Central memory CD8-positive, alpha-beta T cell (primary cell): ENCODE data around the gene NDUFA7.
"Not testable (repeated sequence)": the region's sequence is repeated elsewhere in the genome, so short reads cannot be mapped to it uniquely, and the experiment has no call there.

ENCODE experiments used
- ATAC-seq: fragments of 150-1000 bp; cut with Tn5 transposase; replicated peaks from 2 replicates; pipeline ENCODE4 v1.10.0; 2022; ENCODE audit warnings: mild to moderate bottlenecking, moderate FRiP score, moderate number of reproducible peaks; ENCODE audit not compliant: poor library complexity, severe bottlenecking; ENCODE audit errors: extremely low read depth
- DNase-seq, 2 donors: peaks; one replicate each; pipeline ENCODE4 v3.0.0; 2021; ENCODE audit warnings: low spot score in 2 of 2
- H3K27ac Mint-ChIP-seq: one replicate; pipeline ENCODE4 v1.8.0; 2022; ENCODE audit warnings: low read depth, mild to moderate bottlenecking, moderate library complexity, mixed read lengths
- H3K27me3 Mint-ChIP-seq: one replicate; pipeline ENCODE4 v1.8.0; 2022; ENCODE audit warnings: mixed read lengths
- H3K36me3 Mint-ChIP-seq: one replicate; pipeline ENCODE4 v1.8.0; 2022; ENCODE audit warnings: mild to moderate bottlenecking, moderate library complexity, mixed read lengths; ENCODE audit not compliant: insufficient read depth
- H3K4me1 Mint-ChIP-seq: one replicate; pipeline ENCODE4 v1.8.0; 2022; ENCODE audit warnings: mixed read lengths
- H3K4me3 Mint-ChIP-seq: one replicate; pipeline ENCODE4 v1.8.0; 2022; ENCODE audit warnings: mild to moderate bottlenecking, moderate library complexity, mixed read lengths
- H3K9me3 Mint-ChIP-seq: one replicate; pipeline ENCODE4 v1.8.0; 2022; ENCODE audit warnings: mixed read lengths

Gene NDUFA7

DNA sequence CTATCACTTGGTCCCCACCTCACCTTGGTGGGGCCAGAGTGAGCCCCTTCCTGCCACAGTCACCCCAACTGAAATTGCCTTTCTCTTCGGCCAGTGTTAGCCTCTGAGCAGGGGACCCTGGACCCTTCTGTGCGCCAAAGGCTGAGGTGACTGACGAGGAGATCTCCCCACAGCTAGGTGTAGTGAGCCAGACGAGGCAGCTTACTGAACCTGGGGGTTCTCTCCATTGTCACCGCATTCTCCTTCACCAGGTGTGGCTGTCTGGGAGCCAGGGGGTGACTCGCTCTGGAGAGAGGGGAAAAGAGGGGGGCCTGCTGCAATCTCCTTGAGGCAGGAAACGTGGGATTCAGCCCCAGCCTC is 1.4 kb upstream of the NDUFA7 start:
- DNase-seq (no peak), ATAC-seq (no peak)
- peak overlapping the region; percentile 99 for H3K4me3 Mint-ChIP-seq
- peaks cover 31% of the 10 kb centered on the region for H3K36me3 Mint-ChIP-seq
- no peaks in the 10 kb centered on the region for H3K27me3 Mint-ChIP-seq
- no peaks in the 10 kb centered on the region for H3K9me3 Mint-ChIP-seq
- no peak overlapping the region for H3K27ac Mint-ChIP-seq
- H3K4me1 Mint-ChIP-seq = peaks cover 37% of the 10 kb centered on the region

DNA sequence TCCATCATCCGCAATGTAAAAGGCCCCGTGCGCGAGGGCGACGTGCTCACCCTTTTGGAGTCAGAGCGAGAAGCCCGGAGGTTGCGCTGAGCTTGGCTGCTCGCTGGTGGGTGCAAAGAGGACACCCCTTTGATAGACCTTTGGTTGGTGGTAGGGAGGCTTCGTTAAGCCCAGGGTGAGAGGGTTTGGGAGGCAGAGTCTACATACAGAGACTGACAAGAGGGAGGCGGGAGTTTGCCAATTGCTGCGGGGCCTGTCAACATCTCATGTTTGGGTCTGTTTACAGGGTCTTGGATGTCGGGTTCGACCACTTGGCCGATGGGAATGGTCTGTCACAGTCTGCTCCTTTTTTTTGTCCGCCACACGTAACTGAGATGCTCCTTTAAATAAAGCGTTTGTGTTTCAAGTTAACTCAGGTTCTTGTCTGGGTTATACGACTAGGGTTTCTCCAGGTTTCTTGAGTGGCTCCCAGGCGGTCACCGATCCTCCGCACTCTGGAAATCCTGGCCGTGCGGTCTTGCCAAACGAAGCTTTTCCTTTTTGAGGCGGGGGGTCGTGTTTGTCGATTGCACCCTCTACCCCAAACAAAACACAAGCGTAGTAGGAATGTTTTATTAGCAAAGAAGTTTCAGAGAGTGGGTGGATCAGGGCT is 937 bp upstream of the NDUFA7 start:
- DNase-seq = no peak
- peak overlapping the region; percentile 100 for H3K27ac Mint-ChIP-seq
- H3K27me3 Mint-ChIP-seq = no peaks in the 10 kb centered on the region
- H3K36me3 Mint-ChIP-seq = peaks cover 31% of the 10 kb centered on the region
- no peaks in the 10 kb centered on the region for H3K9me3 Mint-ChIP-seq
- peak; percentile 18 for ATAC-seq
- peak overlapping the region; percentile 99 for H3K4me3 Mint-ChIP-seq
- peaks cover 37% of the 10 kb centered on the region for H3K4me1 Mint-ChIP-seq

DNA sequence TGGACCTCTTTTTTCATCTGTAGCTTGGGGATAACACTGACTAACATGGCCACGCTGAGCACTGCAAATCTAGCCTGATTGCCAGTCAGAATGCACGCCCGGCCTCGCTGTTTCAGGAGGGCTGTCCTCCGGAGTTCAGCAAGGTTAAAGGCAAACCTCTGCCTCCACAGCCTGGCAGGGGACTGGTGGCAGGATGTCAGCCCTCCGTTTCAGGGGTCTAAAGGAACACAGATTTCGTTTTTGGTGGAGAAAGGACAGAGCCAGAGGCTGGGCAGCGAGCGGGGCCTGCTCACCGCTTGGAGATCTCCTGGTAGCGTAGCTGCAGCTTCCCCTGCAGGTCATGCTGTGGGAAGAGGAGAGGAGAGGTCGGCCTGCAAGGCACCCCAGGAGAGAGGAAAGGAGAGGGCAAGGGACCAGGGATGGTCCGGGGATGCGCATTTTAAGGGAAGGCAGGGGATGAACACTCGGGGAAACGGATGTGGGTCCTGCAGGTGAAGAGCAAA is 560 bp downstream of the NDUFA7 start:
- peaks cover 37% of the 10 kb centered on the region for H3K4me1 Mint-ChIP-seq
- peak; percentile 4 for ATAC-seq
- DNase-seq = peak in 1 of 2 donors; percentile 19
- no peaks in the 10 kb centered on the region for H3K27me3 Mint-ChIP-seq
- H3K27ac Mint-ChIP-seq = peak overlapping the region; percentile 100
- peaks cover 34% of the 10 kb centered on the region for H3K36me3 Mint-ChIP-seq
- no peaks in the 10 kb centered on the region for H3K9me3 Mint-ChIP-seq
- H3K4me3 Mint-ChIP-seq = peak overlapping the region; percentile 99

DNA sequence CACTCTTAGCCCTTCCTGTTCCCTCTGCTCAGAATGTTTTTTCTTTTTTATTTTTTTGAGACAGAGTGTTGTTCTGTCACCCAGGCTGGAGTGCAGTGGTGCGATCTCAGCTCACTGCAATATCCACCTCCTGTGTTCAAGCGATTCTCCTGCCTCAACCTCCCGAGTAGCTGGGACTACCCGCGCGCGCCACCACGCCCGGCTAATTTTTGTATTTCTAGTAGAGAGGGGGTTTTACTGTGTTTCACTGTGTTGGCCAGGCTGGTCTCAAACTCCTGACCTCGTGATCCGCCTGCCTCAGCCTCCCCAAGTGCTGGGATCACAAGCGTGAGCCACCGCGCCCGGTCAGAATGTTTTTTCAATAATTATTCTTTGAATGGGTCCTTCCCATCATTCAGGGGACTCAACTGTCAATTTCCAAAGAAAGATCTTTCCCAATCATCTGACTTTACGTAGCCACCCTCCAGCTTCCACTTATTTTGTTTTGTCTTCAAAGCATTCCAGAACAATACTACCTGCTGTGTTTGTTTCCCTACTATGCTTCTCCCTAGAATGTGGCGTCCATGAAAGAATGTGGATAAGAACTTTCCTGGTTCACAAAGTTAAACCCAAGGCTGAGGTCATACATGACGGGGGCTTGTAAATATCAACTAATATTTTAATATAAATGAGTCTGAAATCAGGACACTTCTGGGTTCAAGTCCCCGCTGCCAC is 1.2 kb downstream of the NDUFA7 start:
- Mint-ChIP-seq H3K4me1 (peaks cover 37% of the 10 kb centered on the region), H3K9me3 (no peaks in the 10 kb centered on the region), H3K36me3 (peaks cover 38% of the 10 kb centered on the region), H3K27ac (peak overlapping the region; percentile 100), H3K4me3 (peak overlapping the region; percentile 99), H3K27me3 (no peaks in the 10 kb centered on the region)
- DNase-seq (no peak), ATAC-seq (no peak)

DNA sequence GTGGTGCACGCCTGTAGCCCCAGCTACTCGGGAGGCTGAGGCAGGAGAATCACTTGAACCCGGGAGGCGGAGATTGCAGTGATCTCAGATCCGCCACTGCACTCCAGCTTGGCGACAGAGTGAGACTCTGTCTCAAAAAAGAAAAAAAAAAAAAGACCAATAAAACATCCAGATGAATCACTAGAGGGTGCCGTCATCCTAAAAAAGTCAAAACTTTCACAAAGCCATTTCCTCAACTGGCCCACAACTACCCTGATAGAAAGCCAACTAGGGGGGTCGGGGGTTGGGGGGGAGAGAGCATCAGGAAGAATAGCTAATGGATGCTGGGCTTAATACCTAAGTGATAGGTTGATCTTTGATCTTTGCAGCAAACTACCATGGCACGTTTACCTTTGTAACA is 2.3 kb downstream of the NDUFA7 start:
- not testable (repeated sequence) for H3K27ac Mint-ChIP-seq, H3K27me3 Mint-ChIP-seq, H3K4me3 Mint-ChIP-seq, DNase-seq, ATAC-seq, H3K9me3 Mint-ChIP-seq
- peaks cover 42% of the 10 kb centered on the region for H3K36me3 Mint-ChIP-seq
- H3K4me1 Mint-ChIP-seq = peaks cover 37% of the 10 kb centered on the region

DNA sequence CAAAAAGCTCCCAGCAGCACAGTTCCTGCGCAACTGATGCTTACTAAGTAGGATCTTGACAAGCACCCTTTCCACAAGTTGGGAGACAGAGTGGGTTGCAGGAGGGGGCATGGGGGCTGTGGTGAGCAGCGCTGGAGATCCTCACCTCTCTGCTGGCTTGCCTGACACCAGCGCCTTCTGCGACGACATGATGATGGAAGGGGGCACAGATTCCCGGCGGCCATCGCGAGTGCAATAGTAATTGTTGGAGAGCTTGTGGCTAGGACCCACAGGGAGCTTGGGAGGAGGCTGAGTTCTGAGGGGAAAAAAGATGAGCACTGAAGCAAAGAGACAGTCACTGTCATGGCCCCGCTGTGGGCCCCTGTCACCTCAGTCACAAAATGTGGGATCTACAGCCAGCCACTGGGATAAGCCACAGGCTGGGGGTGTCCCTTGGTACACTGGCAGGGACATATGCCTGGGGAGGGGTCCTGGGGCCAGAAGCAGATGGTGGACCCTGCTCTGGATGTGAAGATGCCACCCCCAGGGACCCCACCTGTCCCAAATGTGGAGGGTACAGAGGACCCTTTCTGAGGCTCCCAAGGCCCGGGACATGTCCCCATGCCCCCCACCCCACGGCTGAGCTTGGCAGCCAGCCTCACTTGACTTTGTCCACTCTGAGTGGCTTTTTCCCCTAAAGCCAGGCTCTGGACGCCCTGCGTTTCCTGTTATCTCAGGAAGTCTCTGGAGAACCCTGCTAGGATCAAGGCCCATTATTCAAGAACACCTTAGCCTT is 4.6 kb downstream of the NDUFA7 start:
- H3K27me3 Mint-ChIP-seq = no peaks in the 10 kb centered on the region
- ATAC-seq = no peak
- H3K36me3 Mint-ChIP-seq = peaks cover 36% of the 10 kb centered on the region
- H3K4me1 Mint-ChIP-seq = peaks cover 16% of the 10 kb centered on the region
- no peak overlapping the region for H3K4me3 Mint-ChIP-seq
- DNase-seq = no peak
- no peak overlapping the region for H3K27ac Mint-ChIP-seq
- no peaks in the 10 kb centered on the region for H3K9me3 Mint-ChIP-seq

DNA sequence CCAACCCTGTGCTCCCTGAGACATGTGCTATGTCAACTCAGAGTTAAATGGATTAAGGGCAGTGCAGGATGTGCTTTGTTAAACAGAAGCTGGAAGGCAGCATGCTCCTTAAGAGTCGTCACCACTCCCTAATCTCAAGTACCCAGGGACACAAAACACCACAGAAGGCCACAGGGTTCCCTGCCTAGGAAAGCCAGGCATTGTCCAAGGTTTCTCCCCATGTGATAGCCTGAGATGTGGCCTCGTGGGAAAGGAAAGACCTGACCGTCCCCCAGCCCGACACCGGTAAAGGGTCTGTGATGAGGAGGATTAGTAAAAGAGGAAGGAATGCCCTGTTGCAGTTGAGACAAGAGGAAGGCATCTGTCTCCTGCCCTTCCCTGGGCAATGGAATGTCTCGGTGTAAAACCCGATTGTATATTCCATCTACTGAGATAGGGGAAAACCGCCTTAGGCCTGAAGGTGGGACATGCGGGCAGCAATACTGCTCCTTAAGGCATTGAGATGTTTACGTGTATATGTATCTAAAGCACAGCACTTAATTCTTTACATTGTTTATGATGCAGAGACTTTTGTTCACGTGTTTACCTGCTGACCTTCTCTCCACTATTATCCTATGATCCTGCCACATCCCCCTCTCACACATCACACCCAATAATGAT is 6.1 kb downstream of the NDUFA7 start:
- H3K9me3 Mint-ChIP-seq, H3K27me3 Mint-ChIP-seq, H3K4me3 Mint-ChIP-seq, DNase-seq, ATAC-seq, H3K4me1 Mint-ChIP-seq: not testable (repeated sequence)
- H3K27ac Mint-ChIP-seq = peak overlapping the region; percentile 61
- peaks cover 27% of the 10 kb centered on the region for H3K36me3 Mint-ChIP-seq

DNA sequence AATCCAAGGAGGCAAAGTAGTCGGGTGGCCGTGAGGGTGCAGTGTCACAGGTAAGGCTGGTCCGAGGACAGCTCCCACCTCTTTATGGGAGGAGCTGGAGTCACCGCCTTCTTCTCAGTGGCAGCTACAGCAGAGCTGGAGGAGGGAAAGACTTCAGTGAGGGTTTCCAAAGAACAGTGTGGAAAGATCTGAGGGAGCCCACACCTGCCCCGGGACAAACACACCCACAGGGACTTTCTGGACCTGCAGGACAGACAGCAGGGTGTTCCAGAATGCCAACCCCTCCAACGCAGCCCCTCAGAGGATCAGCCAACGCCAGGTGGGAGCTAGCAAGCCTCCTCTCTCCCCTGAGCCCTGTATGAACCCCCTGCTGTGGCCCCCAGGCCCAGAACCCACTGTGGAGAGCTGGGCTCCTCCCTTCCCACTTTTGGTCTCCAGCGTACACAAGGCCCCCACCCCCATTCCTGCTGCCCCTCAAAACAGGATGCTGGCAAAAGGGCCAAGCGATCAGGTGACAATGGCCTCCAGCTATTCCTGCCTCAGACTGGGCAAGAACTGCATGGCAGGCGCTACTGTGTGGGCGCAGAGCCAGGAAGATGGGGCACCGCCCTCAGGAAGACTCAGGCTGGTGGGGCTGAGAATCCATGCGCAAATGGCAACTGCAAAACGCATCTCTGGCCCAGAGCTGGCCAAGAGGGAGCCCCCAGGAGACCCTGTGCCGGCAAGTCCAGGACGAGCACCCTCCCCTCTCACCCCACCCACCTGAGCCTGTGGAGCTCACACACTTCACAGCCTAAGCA is 9.5 kb downstream of the NDUFA7 start:
- no peak for ATAC-seq
- no peak for DNase-seq
- Mint-ChIP-seq H3K4me1 (peaks cover 21% of the 10 kb centered on the region), H3K9me3 (no peaks in the 10 kb centered on the region), H3K36me3 (peaks cover 33% of the 10 kb centered on the region), H3K27me3 (no peaks in the 10 kb centered on the region), H3K27ac (no peak overlapping the region), H3K4me3 (no peak overlapping the region)

DNA sequence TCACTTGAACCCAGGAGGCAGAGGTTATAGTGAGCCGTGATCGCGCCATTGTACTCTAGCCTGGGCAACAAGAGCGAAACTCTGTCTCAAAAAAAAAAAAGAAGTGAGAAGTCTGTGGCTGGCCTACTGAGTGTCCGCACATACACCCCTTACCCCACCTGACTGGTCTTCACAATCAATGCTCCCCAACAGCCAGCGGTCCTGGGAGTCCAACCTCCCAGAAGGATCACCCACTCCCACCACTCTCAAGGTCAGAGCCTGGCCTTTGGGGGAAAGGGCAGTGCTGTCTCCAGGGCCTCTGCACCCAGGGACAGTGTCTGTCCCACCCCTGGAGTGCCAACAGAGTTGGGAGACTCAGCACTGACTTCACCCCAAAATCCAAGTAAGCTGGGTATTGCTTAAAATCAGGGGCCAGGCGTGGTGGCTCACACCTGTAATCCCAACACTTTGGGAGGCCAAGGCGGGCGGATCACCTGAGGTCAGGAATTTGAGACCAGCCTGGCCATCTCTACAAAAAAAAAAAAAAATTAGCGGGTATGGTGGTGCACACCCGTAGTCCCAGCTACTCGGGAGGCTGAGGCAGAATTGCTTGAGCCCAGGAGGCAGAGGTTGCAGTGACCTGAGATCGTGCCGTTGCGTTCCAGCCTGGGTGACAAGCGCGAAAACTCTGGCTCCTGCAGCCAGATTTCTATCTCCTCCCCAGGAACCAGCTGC is 10.7 kb downstream of the NDUFA7 start:
- H3K36me3 Mint-ChIP-seq = peaks cover 28% of the 10 kb centered on the region
- ATAC-seq (no peak), DNase-seq (no peak)
- no peaks in the 10 kb centered on the region for H3K9me3 Mint-ChIP-seq
- H3K4me1 Mint-ChIP-seq = peaks cover 31% of the 10 kb centered on the region
- H3K27ac Mint-ChIP-seq = no peak overlapping the region
- H3K4me3 Mint-ChIP-seq = no peak overlapping the region
- no peaks in the 10 kb centered on the region for H3K27me3 Mint-ChIP-seq

DNA sequence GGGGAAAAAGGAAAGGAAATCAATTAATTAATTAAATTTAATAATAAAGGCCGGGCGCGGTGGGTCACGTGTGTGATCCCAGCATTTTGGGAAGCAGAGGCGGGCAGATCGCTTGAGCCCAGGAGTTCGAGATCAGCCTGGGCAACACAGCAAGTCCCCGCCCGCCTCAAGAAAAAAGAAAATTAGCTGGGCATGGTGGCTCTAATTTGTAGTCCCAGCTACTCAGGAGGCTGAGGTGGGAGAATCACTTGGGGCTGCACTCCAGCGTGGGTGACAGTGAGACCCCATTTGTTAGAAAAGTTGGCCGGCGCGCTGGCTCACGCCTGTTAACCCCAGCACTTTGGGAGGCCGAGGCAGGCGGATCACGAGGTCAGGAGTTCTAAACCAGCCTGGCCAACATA is 12.3 kb downstream of the NDUFA7 start:
- H3K27me3 Mint-ChIP-seq = no peaks in the 10 kb centered on the region
- no peaks in the 10 kb centered on the region for H3K9me3 Mint-ChIP-seq
- peak overlapping the region; percentile 91 for H3K4me3 Mint-ChIP-seq
- peaks cover 20% of the 10 kb centered on the region for H3K36me3 Mint-ChIP-seq
- peak overlapping the region; percentile 93 for H3K27ac Mint-ChIP-seq
- H3K4me1 Mint-ChIP-seq = peaks cover 31% of the 10 kb centered on the region
- no peak for ATAC-seq
- DNase-seq = peak in 1 of 2 donors; percentile 6
